SW 1271 (cell line): ENCODE data around the gene GCDH.
"Not testable (repeated sequence)": the region's sequence is repeated elsewhere in the genome, so short reads cannot be mapped to it uniquely, and the experiment has no call there.

ENCODE experiments used
- DNase-seq, 2 experiments: peaks; one replicate each; lab custom pipeline; 2025; lab: John Stamatoyannopoulos, UW

The GCDH gene

GRCh38 chr19:12890787-12891552, at the start of gene GCDH:
Gene GCDH, plus strand, starts transcription at chr19:12891160. Its CDS starts 145 bp downstream, at chr19:12891305.
- peak; percentile 98 to 99 for DNase-seq

- no peak for DNase-seq
Observed at GRCh38 chr19:12842511-12842910, 48.4 kb upstream of the GCDH start.

GRCh38 chr19:12843328-12843727, 47.6 kb upstream of the GCDH start:
- DNase-seq: no peak

- DNase-seq: no peak
Observed at GRCh38 chr19:12843999-12844732, 46.8 kb upstream of the GCDH start.

GRCh38 chr19:12846613-12847012, 44.3 kb upstream of the GCDH start:
- not testable (repeated sequence) for DNase-seq

GRCh38 chr19:12847159-12848139, 43.5 kb upstream of the GCDH start:
- peak in 1 of 2 experiments; percentile 36 for DNase-seq

GRCh38 chr19:12856653-12857052, 34.3 kb upstream of the GCDH start:
- no peak for DNase-seq

- DNase-seq: no peak
Observed at GRCh38 chr19:12858041-12858928, 32.7 kb upstream of the GCDH start.

GRCh38 chr19:12859546-12859945, 31.4 kb upstream of the GCDH start:
- DNase-seq: no peak

- DNase-seq: no peak
Observed at GRCh38 chr19:12864143-12864542, 26.8 kb upstream of the GCDH start.

- no peak for DNase-seq
Observed at GRCh38 chr19:12864721-12865715, 25.9 kb upstream of the GCDH start.

GRCh38 chr19:12865746-12866415, 25.1 kb upstream of the GCDH start:
- no peak for DNase-seq

- DNase-seq: no peak
Observed at GRCh38 chr19:12866416-12867119, 24.4 kb upstream of the GCDH start.

- peak in 1 of 2 experiments; percentile 19 for DNase-seq
Observed at GRCh38 chr19:12867120-12868099, 23.6 kb upstream of the GCDH start.

- no peak for DNase-seq
Observed at GRCh38 chr19:12868540-12869112, 22.3 kb upstream of the GCDH start.

- no peak for DNase-seq
Observed at GRCh38 chr19:12871681-12872080, 19.3 kb upstream of the GCDH start.

- DNase-seq: no peak
Observed at GRCh38 chr19:12872255-12872654, 18.7 kb upstream of the GCDH start.
